Large intestine (tissue), 3 donors: ENCODE measurements around the gene PACSIN2. TPM values are rescaled to one million over a fixed set of nuclear protein-coding genes. Genes with fewer than 3 reads are reported as not detected.

Experiments used
- DNase-seq, 2 donors: peaks; one replicate each; pipeline versions ENCODE4 v3.0.0 to v3.0.0-alpha.2; 2013
- H3K27ac ChIP-seq: one replicate; pipeline ENCODE4 v1.5.1; 2013; ENCODE audit warnings: low read length
- H3K27me3 ChIP-seq: 2 replicates; pipeline ENCODE4 v1.6.1; 2013; ENCODE audit warnings: low read length; ENCODE audit not compliant: control insufficient read depth, insufficient read depth
- H3K36me3 ChIP-seq: 2 replicates; pipeline ENCODE4 v1.6.1; 2013; ENCODE audit warnings: low read length; ENCODE audit not compliant: control insufficient read depth, insufficient read depth
- H3K4me1 ChIP-seq: one replicate; pipeline ENCODE4 v1.6.1; 2013; ENCODE audit warnings: low read length; ENCODE audit not compliant: control insufficient read depth, insufficient read depth
- H3K4me3 ChIP-seq: one replicate; pipeline ENCODE4 v1.5.1; 2013; ENCODE audit warnings: low read length
- H3K9me3 ChIP-seq: one replicate; pipeline ENCODE4 v1.6.1; 2013; ENCODE audit warnings: mild to moderate bottlenecking, low read depth, low read length, moderate library complexity; ENCODE audit not compliant: control insufficient read depth
- WGBS: methylation state at CpG from one replicate; pipeline ENCODE4 v1.1.5; 2013; ENCODE audit warnings: low lambda C conversion rate; ENCODE audit not compliant: insufficient coverage; 5-methylcytosine and 5-hydroxymethylcytosine counted together
- polyA plus RNA-seq: library from polyadenylated mRNA; unstranded; fragments of 120-200 nt; gene quantifications from one replicate; pipeline ENCODE4 v1.2.1, GENCODE V29; 2013

Gene PACSIN2
- polyA plus RNA-seq, 1 donor = 51.5 TPM

- no peak for DNase-seq
- H3K9me3 ChIP-seq = no peaks in the 10 kb centered on the region
- H3K36me3 ChIP-seq = peaks cover 85% of the 10 kb centered on the region
- no peak overlapping the region for H3K4me3 ChIP-seq
- no CpG with 5 or more reads among the region's 7 CpGs for WGBS
- H3K27ac ChIP-seq = no peak overlapping the region
- H3K4me1 ChIP-seq = peaks cover 23% of the 10 kb centered on the region
- no peaks in the 10 kb centered on the region for H3K27me3 ChIP-seq
These were observed 130.2 kb downstream of the PACSIN2 start for GRCh38 chr22:42884616-42885375.

GRCh38 chr22:42883970-42884369, 131.0 kb downstream of the PACSIN2 start:
- no peaks in the 10 kb centered on the region for H3K27me3 ChIP-seq
- H3K9me3 ChIP-seq = no peaks in the 10 kb centered on the region
- H3K4me1 ChIP-seq = peaks cover 23% of the 10 kb centered on the region
- DNase-seq = no peak
- no peak overlapping the region for H3K27ac ChIP-seq
- H3K4me3 ChIP-seq = no peak overlapping the region
- no CpG with 5 or more reads among the region's 9 CpGs for WGBS
- H3K36me3 ChIP-seq = peaks cover 88% of the 10 kb centered on the region

DNA sequence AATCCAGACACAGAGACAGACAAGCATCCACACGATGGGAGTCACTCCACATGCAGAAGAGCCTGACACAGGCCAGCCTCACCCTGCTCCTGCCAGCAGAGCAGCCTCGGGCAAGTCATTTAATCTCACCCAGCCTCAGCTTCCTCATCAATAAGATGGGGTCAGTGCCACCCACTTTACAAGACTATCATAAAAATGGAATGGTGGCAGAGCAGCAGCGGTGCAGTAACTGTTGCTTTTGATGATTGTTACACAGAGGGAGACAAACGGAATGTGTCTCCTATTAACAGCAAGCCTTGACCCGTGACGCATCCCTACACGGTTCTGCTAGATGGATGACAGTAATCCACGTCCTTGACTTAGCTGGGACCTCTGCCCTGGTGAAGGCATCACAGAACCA, 131.8 kb downstream of the PACSIN2 start:
- no peaks in the 10 kb centered on the region for H3K9me3 ChIP-seq
- no peaks in the 10 kb centered on the region for H3K27me3 ChIP-seq
- H3K36me3 ChIP-seq = peaks cover 88% of the 10 kb centered on the region
- no peak overlapping the region for H3K27ac ChIP-seq
- WGBS = no CpG with 5 or more reads among the region's 8 CpGs
- no peak overlapping the region for H3K4me3 ChIP-seq
- H3K4me1 ChIP-seq = peaks cover 16% of the 10 kb centered on the region
- no peak for DNase-seq

DNA sequence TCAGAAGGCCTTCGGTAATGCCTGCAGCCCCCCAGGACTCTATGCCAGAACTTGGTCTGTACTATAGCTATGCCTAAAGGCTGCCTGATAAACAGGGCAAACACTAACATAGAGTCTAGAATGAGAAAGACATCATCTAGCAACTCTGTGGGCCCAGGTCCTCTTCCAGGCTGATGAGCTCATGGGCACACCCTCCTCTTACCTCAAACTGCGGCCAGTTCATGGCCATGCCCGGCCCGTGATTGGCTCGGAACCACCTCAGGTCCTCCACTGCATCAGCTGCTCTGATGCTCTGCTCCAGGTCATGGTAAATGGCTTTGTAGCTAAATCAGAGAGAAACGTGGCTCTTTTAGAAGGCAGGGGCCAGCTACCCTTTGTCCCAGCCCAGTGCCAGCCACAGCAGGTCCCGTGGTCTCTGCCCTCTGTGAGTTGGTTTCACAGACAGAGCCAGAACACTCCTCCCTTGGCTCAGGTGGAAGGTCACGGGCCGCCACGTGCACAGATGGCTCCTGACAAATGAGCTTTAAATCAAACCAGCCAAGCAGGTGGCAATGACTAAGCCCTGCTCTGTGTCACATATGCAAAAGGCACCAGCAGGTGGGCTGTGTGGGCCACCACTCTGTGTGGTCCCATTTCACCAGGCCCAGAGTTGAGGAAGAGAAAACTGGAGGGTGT, 132.8 kb downstream of the PACSIN2 start:
- H3K4me3 ChIP-seq = no peak overlapping the region
- WGBS = 80% methylated on average over 1 of the region's 10 CpGs
- H3K36me3 ChIP-seq = peaks cover 96% of the 10 kb centered on the region
- H3K9me3 ChIP-seq = no peaks in the 10 kb centered on the region
- no peak overlapping the region for H3K27ac ChIP-seq
- H3K4me1 ChIP-seq = peaks cover 8% of the 10 kb centered on the region
- no peak for DNase-seq
- no peaks in the 10 kb centered on the region for H3K27me3 ChIP-seq

GRCh38 chr22:42881298-42881697, 133.7 kb downstream of the PACSIN2 start:
- H3K4me3 ChIP-seq = no peak overlapping the region
- no peaks in the 10 kb centered on the region for H3K27me3 ChIP-seq
- whole genome bisulfite sequencing = no CpG with 5 or more reads among the region's 12 CpGs
- no peak for DNase-seq
- H3K36me3 ChIP-seq = peaks cover 96% of the 10 kb centered on the region
- H3K27ac ChIP-seq = no peak overlapping the region
- H3K9me3 ChIP-seq = no peaks in the 10 kb centered on the region
- no peaks in the 10 kb centered on the region for H3K4me1 ChIP-seq

GRCh38 chr22:42880815-42881214, 134.1 kb downstream of the PACSIN2 start:
- no peak overlapping the region for H3K27ac ChIP-seq
- DNase-seq = no peak
- H3K36me3 ChIP-seq = peaks cover 97% of the 10 kb centered on the region
- H3K4me1 ChIP-seq = no peaks in the 10 kb centered on the region
- H3K27me3 ChIP-seq = no peaks in the 10 kb centered on the region
- H3K9me3 ChIP-seq = no peaks in the 10 kb centered on the region
- WGBS = no CpG with 5 or more reads among the region's 8 CpGs
- no peak overlapping the region for H3K4me3 ChIP-seq

DNA sequence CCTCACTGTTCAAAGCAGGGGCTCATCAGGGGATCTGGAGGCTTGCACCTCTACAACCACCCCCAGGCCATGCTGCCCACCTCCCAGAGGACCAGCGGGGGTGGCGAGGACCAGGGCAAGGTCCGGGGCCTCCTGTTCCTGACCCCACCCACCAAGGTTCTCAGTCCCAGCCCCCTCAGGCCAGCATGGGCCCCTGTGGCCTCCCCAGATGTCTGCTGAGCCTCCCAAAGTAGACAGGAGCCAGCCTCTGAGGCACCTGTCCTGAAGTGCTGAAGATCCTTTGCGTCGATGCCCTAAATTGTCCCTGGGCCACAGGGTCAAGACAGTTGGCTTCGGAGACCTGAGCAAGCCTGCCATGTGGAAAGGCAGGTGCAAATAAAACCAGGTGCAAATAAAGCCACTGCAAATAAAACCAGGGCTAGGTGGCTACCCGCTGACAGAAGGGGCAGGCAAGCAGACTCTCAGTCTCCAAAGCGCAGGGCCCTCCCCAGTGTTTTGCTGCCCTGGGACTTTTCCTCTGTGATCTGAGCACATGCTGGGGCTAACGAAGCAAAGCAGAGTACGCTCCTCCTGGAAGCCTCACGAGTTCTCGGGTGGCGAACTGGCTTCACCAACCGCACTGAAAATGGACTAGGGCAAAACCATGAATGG, 135.5 kb downstream of the PACSIN2 start:
- H3K9me3 ChIP-seq = no peaks in the 10 kb centered on the region
- no peak for DNase-seq
- WGBS = no CpG with 5 or more reads among the region's 14 CpGs
- H3K4me1 ChIP-seq = no peaks in the 10 kb centered on the region
- no peak overlapping the region for H3K27ac ChIP-seq
- no peak overlapping the region for H3K4me3 ChIP-seq
- no peaks in the 10 kb centered on the region for H3K27me3 ChIP-seq
- peaks cover 95% of the 10 kb centered on the region for H3K36me3 ChIP-seq

GRCh38 chr22:42878561-42879305, 136.2 kb downstream of the PACSIN2 start:
- H3K27ac ChIP-seq = no peak overlapping the region
- no peak for DNase-seq
- no CpG with 5 or more reads among the region's 22 CpGs for WGBS

GRCh38 chr22:42877597-42878340, 137.2 kb downstream of the PACSIN2 start:
- H3K4me1 ChIP-seq = no peaks in the 10 kb centered on the region
- no peak overlapping the region for H3K4me3 ChIP-seq
- no peaks in the 10 kb centered on the region for H3K9me3 ChIP-seq
- no peaks in the 10 kb centered on the region for H3K27me3 ChIP-seq
- DNase-seq = no peak
- no peak overlapping the region for H3K27ac ChIP-seq
- peaks cover 95% of the 10 kb centered on the region for H3K36me3 ChIP-seq
- no CpG with 5 or more reads among the region's 12 CpGs for WGBS

More at GRCh38 chr22:42878561-42879305, 136.2 kb downstream of the PACSIN2 start:
- H3K4me1 ChIP-seq = no peaks in the 10 kb centered on the region
- no peaks in the 10 kb centered on the region for H3K27me3 ChIP-seq
- H3K9me3 ChIP-seq = no peaks in the 10 kb centered on the region
- no peak overlapping the region for H3K4me3 ChIP-seq
- H3K36me3 ChIP-seq = peaks cover 95% of the 10 kb centered on the region
